Raji (cell line): Measurements from ENCODE around the gene MOB2.

Experiments used
- POLR2A ChIP-seq: IDR thresholded peaks from 2 replicates; pipeline ENCODE4 v1.6.1; 2011; ENCODE audit warnings: low read depth, low read length, control low read depth; ENCODE audit not compliant: insufficient read depth

The MOB2 gene

GRCh38 chr11:1486054-1486825 lies at the start of gene MOB2:
Gene MOB2 (minus strand): TSS chr11:1486779. CDS start chr11:1486556, 223 bp downstream.
- no peak for TF ChIP-seq POLR2A

GRCh38 chr11:1534682-1535081 lies 48.1 kb upstream of the MOB2 start:
- TF ChIP-seq POLR2A, result no peak

GRCh38 chr11:1534171-1534570 lies 47.6 kb upstream of the MOB2 start:
- TF ChIP-seq POLR2A, result no peak

- TF ChIP-seq POLR2A, result no peak
Measured at GRCh38 chr11:1533342-1533725, 46.8 kb upstream of the MOB2 start.

- TF ChIP-seq POLR2A, result no peak
Measured at GRCh38 chr11:1532606-1533341, 46.2 kb upstream of the MOB2 start.

GRCh38 chr11:1532014-1532586 lies 45.5 kb upstream of the MOB2 start:
- no peak for TF ChIP-seq POLR2A

- no peak for TF ChIP-seq POLR2A
Measured at GRCh38 chr11:1531449-1532013, 45.0 kb upstream of the MOB2 start.

GRCh38 chr11:1530686-1531448 lies 44.3 kb upstream of the MOB2 start:
- no peak for TF ChIP-seq POLR2A

GRCh38 chr11:1529774-1530173 lies 43.2 kb upstream of the MOB2 start:
- TF ChIP-seq POLR2A, result no peak

- TF ChIP-seq POLR2A, result no peak
Measured at GRCh38 chr11:1529286-1529685, 42.7 kb upstream of the MOB2 start.

- TF ChIP-seq POLR2A, result no peak
Measured at GRCh38 chr11:1528710-1529109, 42.1 kb upstream of the MOB2 start.

GRCh38 chr11:1526785-1527184 lies 40.2 kb upstream of the MOB2 start:
- TF ChIP-seq POLR2A, result no peak

- 0 out of 2 replicates have a peak, but pooled peaks have one; percentile 13 for TF ChIP-seq POLR2A
Measured at GRCh38 chr11:1523779-1524178, 37.2 kb upstream of the MOB2 start.

- TF ChIP-seq POLR2A, result no peak
Measured at GRCh38 chr11:1523077-1523476, 36.5 kb upstream of the MOB2 start.

- TF ChIP-seq POLR2A, result no peak
Measured at GRCh38 chr11:1522081-1522424, 35.5 kb upstream of the MOB2 start.
